Myometrial cell (primary cell): ENCODE measurements around the gene SLC4A7. TPM values are rescaled to one million over a fixed set of nuclear protein-coding genes. Genes with fewer than 3 reads are reported as not detected.

Experiments
- total RNA-seq: library from RNA; depleted of rRNA; stranded (reverse); fragments of >200 nt; gene quantifications from 2 replicates; pipeline ENCODE4 v1.2.3, GENCODE V29; 2015

Gene SLC4A7
- 10.6 and 16.1 TPM in 2 replicates for total RNA-seq

DNA sequence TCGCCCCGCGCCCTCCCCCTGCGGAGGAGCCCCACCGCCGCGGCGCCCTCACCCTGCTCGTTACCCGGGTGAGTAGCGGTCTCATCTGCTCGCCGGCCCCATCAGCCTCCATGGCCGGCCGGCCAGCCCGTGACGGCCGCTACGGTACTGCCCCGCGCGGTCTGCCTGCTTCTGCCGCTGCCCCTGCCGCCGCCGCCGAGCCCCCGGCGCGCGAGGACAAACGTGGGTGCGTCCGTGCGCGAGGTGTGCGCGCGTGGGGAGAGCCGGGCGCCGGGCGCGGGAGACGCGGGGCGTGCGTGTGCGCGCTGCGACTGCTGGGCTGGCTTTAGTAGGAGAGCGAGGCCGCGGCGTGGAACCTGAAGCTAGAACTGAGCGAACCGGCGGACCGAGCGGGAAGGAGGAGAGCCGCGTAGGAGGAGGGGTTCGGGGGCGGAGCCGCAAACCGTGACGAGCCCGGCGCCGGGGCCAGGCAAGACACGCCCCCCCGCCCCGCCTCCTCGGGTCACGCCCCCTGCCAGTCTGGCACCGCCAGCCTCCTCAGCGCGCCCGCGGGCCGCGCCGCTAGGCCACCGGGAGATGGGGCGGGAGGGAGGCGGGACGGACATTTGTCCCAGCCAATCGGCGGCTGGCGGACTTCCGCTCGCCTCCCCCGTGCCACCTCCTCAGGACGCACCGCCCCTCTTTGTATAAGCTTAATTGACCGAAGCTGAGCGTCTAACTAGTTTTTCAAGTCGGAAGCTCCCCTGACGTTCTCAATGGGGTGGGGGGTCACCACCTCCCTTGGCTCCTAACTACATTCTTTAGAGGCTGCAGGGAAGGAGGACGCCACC is at the start of gene SLC4A7:
TSS of gene SLC4A7 (minus strand) at position 370 of the 830 bp plus-strand sequence. CDS start at position 112, 258 bp downstream.

DNA sequence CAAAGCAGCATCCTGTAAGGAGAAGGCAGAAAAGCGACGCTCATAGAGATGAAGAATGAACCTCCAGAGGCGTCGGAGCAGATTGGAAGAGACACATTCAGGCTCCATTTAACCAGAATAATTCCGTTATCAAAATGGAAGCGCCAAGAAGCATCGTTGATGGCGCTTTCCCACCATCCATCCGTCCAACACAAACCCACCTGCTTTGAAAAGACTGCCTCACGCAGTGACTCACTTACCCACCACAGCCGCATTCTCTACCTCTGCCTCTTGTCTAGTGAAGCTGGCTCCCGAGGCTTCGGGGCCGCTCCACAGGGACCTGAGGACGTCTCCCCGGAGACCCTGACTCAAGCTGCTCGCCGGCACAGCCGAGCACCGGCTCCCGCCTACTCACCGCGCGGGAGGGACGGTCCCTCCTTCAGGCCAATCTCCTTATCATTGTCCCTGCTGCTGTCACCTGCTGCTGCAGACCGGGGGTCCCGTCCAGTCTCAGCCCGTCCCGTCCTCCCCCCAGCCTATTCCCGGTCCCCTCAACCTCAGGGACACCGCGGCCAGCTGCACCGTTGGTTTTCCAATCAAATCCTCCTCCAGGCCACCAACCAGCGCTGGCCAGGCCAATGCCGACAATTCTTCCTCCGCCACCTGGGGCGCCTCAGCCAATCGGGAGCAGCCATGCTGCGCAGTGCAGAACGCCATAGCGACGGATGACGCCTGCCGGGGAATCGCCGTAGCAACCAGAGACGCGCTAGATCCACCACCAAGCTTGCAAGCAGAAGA is 115.2 kb downstream of the SLC4A7 start, which contains the start of gene NEK10:
TSS of gene NEK10 (minus strand) at position 553 of the 777 bp plus-strand sequence. CDS start 16,501 bp downstream, outside the sequence.

Other genes starting within 250 kb of the SLC4A7 start
- gene NEK10, start 115.0 kb downstream of the SLC4A7 start, total RNA-seq, result 0.29 and 6.7 TPM in 2 replicates
- gene EOMES, start 237.9 kb upstream of the SLC4A7 start, total RNA-seq, result not detected in 2 replicates